Cardiac muscle cell (in vitro differentiated cells and primary cell): ENCODE measurements around the gene RAD50. TPM values are rescaled to one million over a fixed set of nuclear protein-coding genes. Genes with fewer than 3 reads are reported as not detected.

ENCODE experiments used
- DNase-seq, 2 donors: peaks; one replicate each; pipeline versions ENCODE4 v3.0.0 to v3.0.0-alpha.2; 2010 to 2017; ENCODE audit warnings: low read depth in 1 of 2, low spot score in 1 of 2
- H3K27ac ChIP-seq: fragments of 200-600 bp; sonication (generic); 2 replicates; pipeline ENCODE4 v1.5.1; 2016
- H3K27me3 ChIP-seq: fragments of 200-600 bp; sonication (generic); 2 replicates; pipeline ENCODE4 v1.6.0; 2016; ENCODE audit warnings: control low read depth
- H3K36me3 ChIP-seq: fragments of 200-600 bp; sonication (generic); 2 replicates; pipeline ENCODE4 v1.5.1; 2016; ENCODE audit warnings: control low read depth
- H3K4me1 ChIP-seq: fragments of 200-600 bp; sonication (generic); 2 replicates; pipeline ENCODE4 v1.8.1; 2017; ENCODE audit warnings: low read depth, mild to moderate bottlenecking, mixed run types
- H3K4me3 ChIP-seq: fragments of 200-600 bp; sonication (generic); 2 replicates; pipeline ENCODE4 v1.5.1; 2016; ENCODE audit warnings: mild to moderate bottlenecking
- H3K9me3 ChIP-seq: fragments of 200-600 bp; sonication (generic); 2 replicates; pipeline ENCODE4 v1.5.1; 2017; ENCODE audit warnings: low read depth, mild to moderate bottlenecking, control low read depth
- polyA plus RNA-seq: library from polyadenylated mRNA; unstranded; fragments of >200 nt; fragmentation: Nextera tagmentation; extraction: Ambion mirVana; gene quantifications from 2 replicates; pipeline ENCODE4 v1.2.1, GENCODE V29; 2016
- total RNA-seq: library from RNA; depleted of rRNA; stranded (reverse); fragments of >200 nt; gene quantifications from 2 replicates; pipeline ENCODE4 v1.2.3, GENCODE V29; 2016
- TF ChIP-seq, protein P1 (sequence below): IDR thresholded peaks from 2 replicates; pipeline ENCODE4 v1.5.1; 2012; ENCODE audit warnings: low read depth, mild to moderate bottlenecking, low read length

Gene RAD50
- total and polyA plus RNA-seq, 2 experiments from 2014 or later, result 13.4 to 27.3 TPM

DNA sequence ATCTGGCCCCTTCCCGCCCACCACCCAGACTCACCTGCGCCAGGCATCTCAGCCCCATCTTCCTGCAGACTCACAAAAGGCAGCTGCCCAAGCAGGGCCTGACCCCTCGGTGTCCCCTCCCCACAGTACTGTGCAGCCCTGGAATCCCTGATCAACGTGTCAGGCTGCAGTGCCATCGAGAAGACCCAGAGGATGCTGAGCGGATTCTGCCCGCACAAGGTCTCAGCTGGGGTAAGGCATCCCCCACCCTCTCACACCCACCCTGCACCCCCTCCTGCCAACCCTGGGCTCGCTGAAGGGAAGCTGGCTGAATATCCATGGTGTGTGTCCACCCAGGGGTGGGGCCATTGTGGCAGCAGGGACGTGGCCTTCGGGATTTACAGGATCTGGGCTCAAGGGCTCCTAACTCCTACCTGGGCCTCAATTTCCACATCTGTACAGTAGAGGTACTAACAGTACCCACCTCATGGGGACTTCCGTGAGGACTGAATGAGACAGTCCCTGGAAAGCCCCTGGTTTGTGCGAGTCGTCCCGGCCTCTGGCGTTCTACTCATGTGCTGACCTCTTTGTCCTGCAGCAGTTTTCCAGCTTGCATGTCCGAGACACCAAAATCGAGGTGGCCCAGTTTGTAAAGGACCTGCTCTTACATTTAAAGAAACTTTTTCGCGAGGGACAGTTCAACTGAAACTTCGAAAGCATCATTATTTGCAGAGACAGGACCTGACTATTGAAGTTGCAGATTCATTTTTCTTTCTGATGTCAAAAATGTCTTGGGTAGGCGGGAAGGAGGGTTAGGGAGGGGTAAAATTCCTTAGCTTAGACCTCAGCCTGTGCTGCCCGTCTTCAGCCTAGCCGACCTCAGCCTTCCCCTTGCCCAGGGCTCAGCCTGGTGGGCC lies 103.1 kb downstream of the RAD50 start:
- Histone ChIP-seq H3K27me3 (peaks cover 28% of the 10 kb centered on the region), H3K27ac (no peak overlapping the region), H3K4me3 (no peak overlapping the region), H3K4me1 (peaks cover 13% of the 10 kb centered on the region), H3K9me3 (no peaks in the 10 kb centered on the region), H3K36me3 (no peaks in the 10 kb centered on the region)
- TF ChIP-seq, protein P1, sequence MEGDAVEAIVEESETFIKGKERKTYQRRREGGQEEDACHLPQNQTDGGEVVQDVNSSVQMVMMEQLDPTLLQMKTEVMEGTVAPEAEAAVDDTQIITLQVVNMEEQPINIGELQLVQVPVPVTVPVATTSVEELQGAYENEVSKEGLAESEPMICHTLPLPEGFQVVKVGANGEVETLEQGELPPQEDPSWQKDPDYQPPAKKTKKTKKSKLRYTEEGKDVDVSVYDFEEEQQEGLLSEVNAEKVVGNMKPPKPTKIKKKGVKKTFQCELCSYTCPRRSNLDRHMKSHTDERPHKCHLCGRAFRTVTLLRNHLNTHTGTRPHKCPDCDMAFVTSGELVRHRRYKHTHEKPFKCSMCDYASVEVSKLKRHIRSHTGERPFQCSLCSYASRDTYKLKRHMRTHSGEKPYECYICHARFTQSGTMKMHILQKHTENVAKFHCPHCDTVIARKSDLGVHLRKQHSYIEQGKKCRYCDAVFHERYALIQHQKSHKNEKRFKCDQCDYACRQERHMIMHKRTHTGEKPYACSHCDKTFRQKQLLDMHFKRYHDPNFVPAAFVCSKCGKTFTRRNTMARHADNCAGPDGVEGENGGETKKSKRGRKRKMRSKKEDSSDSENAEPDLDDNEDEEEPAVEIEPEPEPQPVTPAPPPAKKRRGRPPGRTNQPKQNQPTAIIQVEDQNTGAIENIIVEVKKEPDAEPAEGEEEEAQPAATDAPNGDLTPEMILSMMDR, result no peak
- DNase-seq, result no peak

- Histone ChIP-seq H3K27ac (no peak overlapping the region), H3K9me3 (no peaks in the 10 kb centered on the region), H3K36me3 (no peaks in the 10 kb centered on the region), H3K4me1 (peaks cover 13% of the 10 kb centered on the region), H3K4me3 (no peak overlapping the region), H3K27me3 (peaks cover 13% of the 10 kb centered on the region)
- TF ChIP-seq, protein P1, result no peak
- DNase-seq, result no peak
These were observed 104.6 kb downstream of the RAD50 start for GRCh38 chr5:132661231-132662003.

GRCh38 chr5:132662004-132662401 lies 105.2 kb downstream of the RAD50 start:
- Histone ChIP-seq H3K27ac (no peak overlapping the region), H3K4me1 (peaks cover 13% of the 10 kb centered on the region), H3K36me3 (no peaks in the 10 kb centered on the region), H3K9me3 (no peaks in the 10 kb centered on the region), H3K4me3 (no peak overlapping the region), H3K27me3 (peaks cover 7% of the 10 kb centered on the region)
- TF ChIP-seq, protein P1, result no peak
- DNase-seq, result no peak

GRCh38 chr5:132662925-132663770 lies 106.4 kb downstream of the RAD50 start:
- no peaks in the 10 kb centered on the region for H3K36me3 ChIP-seq
- peak in 1 of 2 donors; percentile 23 for DNase-seq
- no peak overlapping the region for H3K27ac ChIP-seq

More at GRCh38 chr5:132662925-132663770, 106.4 kb downstream of the RAD50 start:
- TF ChIP-seq, protein P1, result no peak
- Histone ChIP-seq H3K27me3 (no peaks in the 10 kb centered on the region), H3K4me1 (peaks cover 13% of the 10 kb centered on the region), H3K9me3 (no peaks in the 10 kb centered on the region), H3K4me3 (no peak overlapping the region)
